Epithelial cell of proximal tubule (primary cell): ENCODE measurements around the gene MLLT3. TPM values are rescaled to one million over a fixed set of nuclear protein-coding genes. Genes with fewer than 3 reads are reported as not detected.

Source experiments
- DNase-seq: peaks from one replicate; pipeline ENCODE4 v3.0.0-alpha.2; 2011; ENCODE audit warnings: low read depth
- H3K4me3 ChIP-seq: 2 replicates; pipeline ENCODE4 v1.5.1; 2011; ENCODE audit warnings: low read depth, mild to moderate bottlenecking, low read length
- CTCF ChIP-seq: conservative IDR thresholded peaks from 2 replicates; pipeline ENCODE4 v1.5.1; 2012; ENCODE audit warnings: low read depth, mild to moderate bottlenecking, low read length
- total RNA-seq: library from RNA; depleted of rRNA; stranded (reverse); fragments of >200 nt; gene quantifications from 2 replicates; pipeline ENCODE4 v1.2.3, GENCODE V29; 2015

MLLT3 gene
- total RNA-seq, 1 donor from 2014 or later = 29.3 TPM

GRCh38 chr9:20526500-20527319 lies 95.6 kb downstream of the MLLT3 start:
- peak; percentile 88 for DNase-seq
- no peak overlapping the region for H3K4me3 ChIP-seq
- peak; percentile 60 for TF ChIP-seq CTCF

DNA sequence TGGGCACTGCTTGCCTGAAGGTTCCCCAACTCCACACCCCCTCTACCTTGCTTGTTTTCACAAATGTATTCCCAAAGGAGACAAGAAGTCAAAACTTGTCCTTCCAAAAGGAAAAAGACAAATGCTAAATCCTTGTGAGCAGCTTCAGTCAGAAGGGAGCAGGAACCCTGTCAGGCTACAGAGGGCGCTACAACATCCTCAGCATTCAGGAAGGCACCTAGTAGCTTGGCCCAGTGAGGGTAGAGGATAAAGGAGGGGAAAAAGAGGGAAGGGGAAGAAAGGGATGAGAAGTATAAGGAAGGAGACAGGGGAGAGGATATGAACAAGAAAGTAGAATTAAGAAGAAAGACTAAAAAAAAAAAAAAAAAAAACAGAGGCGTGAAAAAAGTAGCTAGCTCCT lies 97.5 kb downstream of the MLLT3 start:
- DNase-seq = no peak
- no peak overlapping the region for H3K4me3 ChIP-seq
- TF ChIP-seq CTCF = peak; percentile 62

DNA sequence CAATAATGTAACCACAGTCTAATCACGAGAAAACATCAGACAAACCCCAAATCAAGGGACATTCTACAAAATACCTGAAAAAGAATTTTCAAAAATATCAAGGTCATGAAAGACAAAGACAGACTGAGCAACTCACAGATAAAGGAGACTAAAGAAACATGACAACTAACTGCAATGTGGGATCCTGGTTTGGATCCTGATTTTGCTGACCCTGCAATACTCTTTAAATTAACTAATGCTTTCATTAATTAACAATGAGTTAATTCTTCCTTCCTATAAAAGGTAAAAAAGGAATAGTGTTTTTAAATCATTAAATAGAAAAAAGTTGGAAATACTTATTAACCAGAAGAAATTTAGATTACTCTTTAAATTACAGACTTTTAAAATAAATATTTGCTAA lies 103.6 kb downstream of the MLLT3 start:
- no peak overlapping the region for H3K4me3 ChIP-seq
- DNase-seq = no peak
- TF ChIP-seq CTCF = no peak

GRCh38 chr9:20513126-20513913 lies 109.0 kb downstream of the MLLT3 start:
- DNase-seq = no peak
- no peak for TF ChIP-seq CTCF
- H3K4me3 ChIP-seq = no peak overlapping the region

DNA sequence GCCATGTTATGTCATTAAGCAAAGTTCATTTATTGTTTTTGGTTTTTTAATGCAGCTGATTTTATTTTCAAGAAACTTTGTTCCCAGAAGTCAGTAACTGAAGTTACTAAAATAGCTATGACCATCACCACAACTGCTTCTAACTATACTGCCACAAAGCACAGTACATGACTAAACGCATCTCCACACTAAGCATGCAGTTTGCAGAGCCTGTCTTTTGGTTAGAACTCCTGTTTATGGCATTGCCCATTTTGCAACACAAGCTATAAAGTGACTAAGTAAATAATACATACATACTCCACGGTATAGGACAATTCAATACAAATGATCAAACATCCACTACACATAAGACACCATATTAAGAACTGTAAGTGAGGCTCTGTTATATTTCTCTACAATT lies 109.7 kb downstream of the MLLT3 start:
- no peak overlapping the region for H3K4me3 ChIP-seq
- no peak for DNase-seq
- TF ChIP-seq CTCF = no peak

DNA sequence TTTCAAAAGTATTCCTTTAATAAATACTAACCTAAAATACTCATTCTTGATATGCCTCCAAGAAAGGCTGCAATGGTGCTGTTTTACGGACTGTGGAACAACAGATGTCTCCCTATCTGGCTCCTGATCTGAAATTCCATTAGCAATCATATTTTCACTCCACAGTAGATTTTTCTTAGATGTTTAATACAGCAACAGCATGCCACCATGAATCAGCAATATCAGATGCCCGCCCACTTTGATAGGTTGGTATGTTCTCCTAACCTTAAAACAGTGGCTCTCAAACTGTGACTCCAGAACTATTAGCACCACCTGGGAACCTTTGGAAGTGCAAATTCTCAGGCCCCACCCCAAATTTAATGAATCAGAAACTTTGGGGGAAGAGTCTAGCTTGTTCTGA lies 110.2 kb downstream of the MLLT3 start:
- DNase-seq = no peak
- no peak for TF ChIP-seq CTCF
- no peak overlapping the region for H3K4me3 ChIP-seq

GRCh38 chr9:20511686-20512085 lies 110.6 kb downstream of the MLLT3 start:
- no peak overlapping the region for H3K4me3 ChIP-seq
- DNase-seq = no peak
- no peak for TF ChIP-seq CTCF
